Measurements from ENCODE around the gene DPP7. TPM values are rescaled to one million over a fixed set of nuclear protein-coding genes. Genes with fewer than 3 reads are reported as not detected.

DPP7 gene
- total and polyA plus RNA-seq, 10 of the 15 experiments (the other 5 are each of a cell fraction or from before 2014, with no cell fraction given): 0.68 to 245 (median 106) TPM

GRCh38 chr9:137063311-137064026 is 51.1 kb downstream of the DPP7 start:
- Histone ChIP-seq H2AFZ (ENCODE audit: control insufficient read depth, low read depth, low read length) (no peak overlapping the region), H3K79me2 (ENCODE audit: control insufficient read depth, insufficient read depth, low read length) (no peaks in the 10 kb centered on the region), H3K4me2 (ENCODE audit: control insufficient read depth, insufficient read depth) (no peak overlapping the region), H4K20me1 (ENCODE audit: control insufficient read depth, insufficient read depth) (no peaks in the 10 kb centered on the region), H3K4me1 (ENCODE audit: control insufficient read depth, insufficient read depth, low read length) (peaks cover 8% of the 10 kb centered on the region), H3K27ac (ENCODE audit: control insufficient read depth, insufficient read depth) (no peak overlapping the region), H3K9ac (ENCODE audit: control insufficient read depth, insufficient read depth, low read length) (no peak overlapping the region), H3K36me3 (ENCODE audit: control insufficient read depth in 2 of 2, insufficient read depth in 2 of 2, low read length in 1 of 2) (no peaks in the 10 kb centered on the region; a peak in 2 of 4 replicates), H3K9me3 (replicated peaks; ENCODE audit: control insufficient read depth, insufficient read depth, low read length) (no peaks in the 10 kb centered on the region), H3K4me3 (no peak overlapping the region), H3K27me3 (replicated peaks in 1 of 2; ENCODE audit: control insufficient read depth in 2 of 2, insufficient read depth in 2 of 2, low read length in 1 of 2) (no peaks in the 10 kb centered on the region)
- DNase-seq (ENCODE audit: low read depth, low spot score) (no peak), ATAC-seq (no peak), FAIRE-seq (no peak)
- RAD21 ChIA-PET (ENCODE audit: unreplicated experiment): interaction anchor here (1.0 to 3.1 kb wide), 3 partner anchors 14 to 88 kb away, joined by 6 to 18 read pairs (median 6); partner anchors contain the start of gene NPDC1
- in situ Hi-C loops (cut with MboI) (no loop called here), intact Hi-C loops (cut with micrococcal nuclease; ENCODE audit: unreplicated experiment) (loop anchor here (1.0 kb wide), 2 partner anchors 14 to 276 kb away; no protein-coding TSS in a partner anchor)
- SMC1A ChIA-PET (ENCODE audit: uncharacterized antibody, unreplicated experiment): interaction anchor here (1.0 to 1.2 kb wide), 2 partner anchors 28 to 116 kb away, joined by 3 to 4 read pairs; no protein-coding TSS in a partner anchor
- CTCF ChIA-PET: interaction anchor here (0.6 to 6.4 kb wide), 14 partner anchors 8 to 276 kb away, joined by 3 to 81 read pairs (median 4); partner anchors contain the start of genes MAN1B1 and NPDC1
- TF ChIP-seq MTA2 (IDR thresholded peaks at IDR 0.05; ENCODE audit: low read depth): no peak
- TF ChIP-seq JUNB (IDR thresholded peaks at IDR 0.05): no peak
- no peak for TF ChIP-seq ZBTB4 (CRISPR knock-in tag; IDR thresholded peaks at IDR 0.05)
- no peak for TF ChIP-seq TARDBP (IDR thresholded peaks at IDR 0.05; ENCODE audit: borderline replicate concordance)
- no peak for TF ChIP-seq NFYB (IDR thresholded peaks at IDR 0.05; ENCODE audit: insufficient read depth, low read depth, low read length)
- no peak for TF ChIP-seq ATF7 (IDR thresholded peaks at IDR 0.05; ENCODE audit: low read depth)
- TF ChIP-seq ZNF207 (IDR thresholded peaks at IDR 0.05; ENCODE audit: borderline replicate concordance): no peak
- TF ChIP-seq ZBTB11 (CRISPR knock-in tag; IDR thresholded peaks at IDR 0.05): no peak
- TF ChIP-seq CBFB (IDR thresholded peaks at IDR 0.05; ENCODE audit: low read depth): no peak
- no peak for TF ChIP-seq EZH2 (IDR thresholded peaks at IDR 0.05; ENCODE audit: borderline replicate concordance, control insufficient read depth, low read depth, low read length)
- TF ChIP-seq RELA (IDR thresholded peaks at IDR 0.05; ENCODE audit: borderline replicate concordance, partially characterized antibody): no peak
- no peak for TF ChIP-seq MYB (IDR thresholded peaks at IDR 0.05; ENCODE audit: borderline replicate concordance, low read depth, low read length)
- TF ChIP-seq GABPA (IDR thresholded peaks at IDR 0.05; ENCODE audit: low read depth): no peak
- no TSS peak for BruUV-seq (replicated peaks)
- POLR2A ChIA-PET: no interaction called here
- 77% methylated on average over 26 of the region's 26 CpGs for WGBS (ENCODE audit: insufficient coverage, insufficient replicate concordance, low lambda C conversion rate, missing lambda C conversion rate)
